CD4-positive, alpha-beta T cell treated with Interferon gamma for 1 hour (primary cell): Measurements from ENCODE around the gene POU4F3.

Source experiments
- DNase-seq: peaks from one replicate; pipeline ENCODE4 v3.0.0-alpha.2; 2020

Gene POU4F3

GRCh38 chr5:146340260-146341081, 1.8 kb downstream of the POU4F3 start:
- DNase-seq: no peak

GRCh38 chr5:146341854-146342253, 3.2 kb downstream of the POU4F3 start:
- DNase-seq: no peak

- DNase-seq: no peak
Measured at GRCh38 chr5:146342519-146342881, 3.9 kb downstream of the POU4F3 start.

- no peak for DNase-seq
Measured at GRCh38 chr5:146342882-146343865, 4.5 kb downstream of the POU4F3 start.

GRCh38 chr5:146344155-146345118, 5.8 kb downstream of the POU4F3 start:
- DNase-seq: no peak

GRCh38 chr5:146345240-146345577, 6.6 kb downstream of the POU4F3 start:
- no peak for DNase-seq

GRCh38 chr5:146345578-146346366, 7.1 kb downstream of the POU4F3 start:
- no peak for DNase-seq

GRCh38 chr5:146357126-146357525, 18.5 kb downstream of the POU4F3 start:
- no peak for DNase-seq

- no peak for DNase-seq
Measured at GRCh38 chr5:146359836-146360235, 21.2 kb downstream of the POU4F3 start.

GRCh38 chr5:146363161-146363874, 24.7 kb downstream of the POU4F3 start:
- DNase-seq: no peak

GRCh38 chr5:146365618-146366017, 27.0 kb downstream of the POU4F3 start:
- DNase-seq: no peak

GRCh38 chr5:146366904-146367303, 28.3 kb downstream of the POU4F3 start:
- no peak for DNase-seq

- no peak for DNase-seq
Measured at GRCh38 chr5:146368137-146368536, 29.5 kb downstream of the POU4F3 start.

GRCh38 chr5:146369691-146370090, 31.1 kb downstream of the POU4F3 start:
- no peak for DNase-seq

- DNase-seq: no peak
Measured at GRCh38 chr5:146376821-146377220, 38.2 kb downstream of the POU4F3 start.

- DNase-seq: no peak
Measured at GRCh38 chr5:146378986-146379385, 40.3 kb downstream of the POU4F3 start.

GRCh38 chr5:146380714-146381113, 42.1 kb downstream of the POU4F3 start:
- no peak for DNase-seq

GRCh38 chr5:146388386-146388785, 49.7 kb downstream of the POU4F3 start:
- no peak for DNase-seq

- no peak for DNase-seq
Measured at GRCh38 chr5:146390469-146390868, 51.8 kb downstream of the POU4F3 start.
